HG03025 (cell line): Measurements from ENCODE around the gene NCOA1.
"Not testable (repeated sequence)": the region's sequence is repeated elsewhere in the genome, so short reads cannot be mapped to it uniquely, and the experiment has no call there.

Source experiments
- ATAC-seq: cut with Tn5 transposase; IDR thresholded peaks from one replicate; pipeline ENCODE4 v1.9.1; 2021; ENCODE audit warnings: mild to moderate bottlenecking, moderate library complexity; ENCODE audit not compliant: unreplicated experiment, low FRiP score

NCOA1 gene

DNA sequence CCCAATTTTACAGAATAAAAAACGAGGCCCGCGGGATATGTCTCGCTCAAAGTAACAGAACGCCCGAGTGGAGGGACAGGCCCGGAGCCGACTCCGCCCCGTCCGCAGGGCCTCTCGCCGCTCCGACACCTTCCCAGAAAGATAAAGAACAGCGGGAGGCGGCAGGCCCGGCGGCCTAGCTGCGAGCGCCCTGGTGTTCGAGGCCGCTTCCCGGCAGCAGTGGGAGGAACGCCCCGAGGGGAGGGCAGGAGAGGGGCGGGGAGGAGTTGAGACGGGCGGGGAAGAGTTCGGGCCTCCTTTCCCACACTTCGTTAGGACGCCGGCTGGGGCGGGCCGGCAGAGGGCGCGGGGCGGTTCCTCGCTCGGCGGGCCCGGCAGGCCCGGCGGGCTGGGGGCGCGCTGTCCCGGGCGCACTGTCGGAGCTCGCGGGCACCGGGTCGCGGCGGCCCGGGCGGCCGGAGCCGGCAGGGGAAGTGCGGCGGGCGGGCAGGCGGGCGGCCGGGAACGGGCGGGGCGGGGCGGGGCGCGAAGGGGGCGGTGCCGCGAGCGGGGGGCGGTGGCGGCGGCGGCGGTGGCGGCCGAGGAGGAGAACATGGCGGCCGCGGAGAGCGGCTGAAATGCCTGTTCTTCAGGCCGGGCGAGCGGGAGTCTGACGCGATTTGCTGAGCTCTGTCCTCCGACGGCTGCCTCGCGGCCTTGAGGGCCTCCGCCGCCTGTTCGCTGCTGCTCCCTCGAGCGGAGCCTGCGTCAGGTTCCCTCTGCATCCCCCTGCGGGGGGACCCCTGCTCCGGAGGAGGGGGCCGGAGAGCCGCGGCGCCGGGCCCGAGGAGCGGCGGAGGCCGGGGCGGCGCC, at the start of gene NCOA1:
Gene NCOA1 (plus strand): TSS at position 565 of the 852 bp plus-strand sequence. CDS start 167,424 bp downstream, outside the sequence.
- peak; percentile 68 for ATAC-seq

DNA sequence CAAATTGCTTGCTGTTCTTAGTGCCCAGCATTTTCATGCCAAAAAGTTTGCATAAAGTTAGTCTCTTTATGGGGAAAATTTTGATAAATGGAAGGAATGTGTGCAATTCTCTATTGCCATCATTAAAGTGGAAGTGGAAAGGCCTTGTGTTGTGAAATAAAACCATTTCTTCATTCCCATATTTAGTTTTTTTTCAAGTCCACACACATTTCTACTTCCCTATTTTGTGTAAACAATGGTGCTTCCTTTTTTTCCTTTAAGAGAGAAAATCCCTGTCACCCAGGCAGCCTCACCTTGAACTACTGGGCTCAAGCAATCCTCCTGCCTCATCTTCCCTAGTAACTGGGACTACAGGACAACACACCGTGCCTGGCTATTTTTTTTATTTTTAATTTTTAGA, 42.3 kb upstream of the NCOA1 start:
- ATAC-seq = no peak

- no peak for ATAC-seq
Measured at GRCh38 chr2:24449344-24449743, 41.7 kb upstream of the NCOA1 start.

DNA sequence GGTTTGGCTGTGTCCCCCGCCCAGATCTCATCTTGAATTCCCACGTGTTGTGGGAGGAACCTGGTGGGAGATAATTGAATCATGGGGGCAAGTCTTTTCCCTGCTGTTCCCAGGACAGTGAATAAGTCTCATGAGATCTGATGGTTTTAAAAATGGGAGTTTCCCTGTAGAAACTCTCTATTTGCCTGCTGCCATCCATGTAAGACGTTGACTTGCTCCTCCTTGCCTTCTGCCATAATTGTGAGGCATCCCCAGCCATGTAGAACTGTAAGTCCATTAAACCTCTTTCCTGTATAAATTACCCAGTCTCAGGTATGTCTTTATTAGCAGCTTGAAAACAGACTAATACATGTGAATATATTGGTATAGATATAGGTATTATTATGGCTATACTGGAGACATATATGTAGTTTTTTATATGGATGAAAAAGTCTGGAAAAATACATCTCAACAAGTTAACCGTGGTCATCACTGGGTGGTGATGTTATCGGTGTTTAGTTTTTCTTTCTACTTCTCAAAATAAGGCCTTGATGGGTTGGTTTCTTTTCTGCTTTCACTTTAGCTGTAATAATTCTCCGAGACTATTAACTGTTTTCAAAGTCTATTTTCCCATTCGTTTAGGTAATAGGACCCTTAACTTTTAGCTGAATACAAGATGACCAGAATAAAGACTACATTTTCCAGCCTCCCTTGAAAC, 39.1 kb upstream of the NCOA1 start:
- no peak for ATAC-seq

DNA sequence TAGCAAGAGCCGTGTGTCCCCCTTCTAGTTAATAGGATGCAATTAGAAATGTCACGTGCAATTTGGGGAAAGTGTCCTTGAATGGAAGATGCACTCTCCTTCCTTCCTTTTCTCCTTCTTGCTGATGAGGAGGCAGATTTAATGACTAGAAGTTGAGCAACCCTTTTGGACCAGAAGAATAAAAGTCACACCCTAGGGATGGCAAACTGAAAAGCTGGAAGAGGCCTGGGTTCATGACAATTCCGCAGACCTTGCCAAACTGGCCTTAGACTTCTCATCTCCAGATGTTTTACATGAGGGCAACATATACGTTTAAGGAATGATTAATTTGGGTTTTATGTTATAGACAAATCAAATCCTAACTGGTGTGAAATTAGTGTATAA, 38.6 kb upstream of the NCOA1 start:
- ATAC-seq = no peak

DNA sequence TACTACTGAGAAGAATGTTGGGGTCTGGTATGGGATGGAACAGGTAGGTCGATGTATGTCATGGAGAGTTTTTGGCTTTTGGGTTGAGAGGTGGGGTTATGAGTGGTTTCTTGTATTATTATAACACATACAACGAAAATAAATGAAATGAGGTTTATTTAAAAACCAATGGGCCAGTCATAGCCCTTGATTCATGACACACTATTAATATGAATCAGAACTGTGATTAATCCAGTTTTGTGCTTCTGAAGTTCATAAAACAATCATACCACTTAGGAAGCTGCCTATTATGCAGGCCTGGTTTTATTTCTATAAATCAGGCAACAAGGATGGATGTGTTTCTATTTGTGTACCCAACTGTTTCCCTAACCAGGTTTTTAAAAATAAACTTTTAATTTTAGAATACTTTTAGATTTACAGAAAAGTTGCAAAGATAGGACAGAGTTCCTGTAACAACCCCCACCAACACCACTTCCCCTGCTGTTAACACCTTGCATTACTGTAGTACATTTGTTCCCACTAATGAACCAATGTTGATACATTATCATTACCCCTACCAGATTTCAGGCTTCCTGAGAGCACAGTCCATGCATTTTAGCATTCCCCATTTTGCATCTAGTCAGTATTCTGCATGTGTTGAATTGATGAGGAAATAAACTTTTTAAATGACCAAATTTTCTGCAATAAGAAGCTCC, 37.5 kb upstream of the NCOA1 start:
- ATAC-seq = no peak

DNA sequence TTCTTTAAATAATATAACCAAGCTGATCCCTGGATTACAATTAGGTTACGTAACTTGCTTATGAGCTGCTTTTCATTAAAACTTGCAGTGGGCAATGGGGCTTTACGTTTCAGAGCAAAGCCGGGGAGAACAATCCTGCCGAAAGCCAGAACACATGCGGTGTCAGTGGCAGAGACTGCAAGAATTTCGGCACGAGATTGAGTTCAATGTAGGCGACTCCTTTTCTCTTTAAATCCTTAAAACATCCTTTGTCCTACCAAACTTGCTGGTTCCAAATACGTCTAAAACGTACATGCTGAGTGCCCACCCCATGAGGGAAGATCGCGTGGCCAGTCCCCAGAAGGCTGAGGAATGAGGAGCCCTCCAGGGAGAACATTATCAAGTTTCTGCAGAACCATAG, 36.8 kb upstream of the NCOA1 start:
- no peak for ATAC-seq

GRCh38 chr2:24456599-24457556, 34.2 kb upstream of the NCOA1 start:
- no peak for ATAC-seq

- ATAC-seq = no peak
Measured at GRCh38 chr2:24457696-24458386, 33.2 kb upstream of the NCOA1 start.

GRCh38 chr2:24459224-24460161, 31.6 kb upstream of the NCOA1 start:
- no peak for ATAC-seq

DNA sequence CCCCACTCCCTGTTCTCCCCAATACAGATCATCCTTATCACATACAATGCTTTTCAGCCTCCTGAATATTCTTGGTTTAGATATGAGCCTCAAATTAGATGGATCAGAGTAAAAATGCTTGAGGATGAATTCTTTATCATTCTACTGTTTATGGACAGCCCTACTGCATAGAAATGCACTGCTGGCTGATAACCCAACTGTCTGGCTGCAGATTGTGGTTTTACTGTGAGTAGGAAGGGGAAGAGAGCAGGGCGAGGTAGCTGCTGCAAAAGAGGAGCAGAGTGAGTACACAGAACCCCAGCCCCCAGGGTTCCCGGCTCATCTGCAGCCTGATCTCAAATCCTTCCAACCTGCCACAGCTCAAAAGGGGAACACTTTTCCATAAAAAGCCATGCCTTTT, 29.4 kb upstream of the NCOA1 start:
- no peak for ATAC-seq

GRCh38 chr2:24463271-24463670, 27.8 kb upstream of the NCOA1 start:
- no peak for ATAC-seq

GRCh38 chr2:24466871-24467870, 23.9 kb upstream of the NCOA1 start:
- no peak for ATAC-seq

- not testable (repeated sequence) for ATAC-seq
Measured at GRCh38 chr2:24468453-24468852, 22.6 kb upstream of the NCOA1 start.

- no peak for ATAC-seq
Measured at GRCh38 chr2:24469148-24469650, 21.9 kb upstream of the NCOA1 start.

DNA sequence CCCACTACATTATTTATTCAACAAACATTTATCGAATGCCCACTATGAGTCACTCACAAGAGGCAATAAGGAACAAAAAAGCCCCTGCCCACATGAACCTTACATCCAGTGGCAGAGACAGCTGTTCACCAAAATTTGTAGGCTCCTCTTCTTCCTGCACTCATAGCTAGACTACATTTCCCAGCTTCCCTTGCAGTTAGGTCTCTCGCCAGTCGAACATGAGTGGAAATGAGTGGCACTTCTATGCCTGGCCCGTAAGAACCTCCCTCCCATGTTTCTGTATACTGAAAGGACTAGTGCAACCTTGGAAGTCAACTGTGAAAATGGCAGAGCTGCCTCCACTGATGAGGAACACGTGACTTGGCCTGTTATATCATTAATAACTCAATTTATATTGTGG, 19.4 kb upstream of the NCOA1 start:
- ATAC-seq = no peak

DNA sequence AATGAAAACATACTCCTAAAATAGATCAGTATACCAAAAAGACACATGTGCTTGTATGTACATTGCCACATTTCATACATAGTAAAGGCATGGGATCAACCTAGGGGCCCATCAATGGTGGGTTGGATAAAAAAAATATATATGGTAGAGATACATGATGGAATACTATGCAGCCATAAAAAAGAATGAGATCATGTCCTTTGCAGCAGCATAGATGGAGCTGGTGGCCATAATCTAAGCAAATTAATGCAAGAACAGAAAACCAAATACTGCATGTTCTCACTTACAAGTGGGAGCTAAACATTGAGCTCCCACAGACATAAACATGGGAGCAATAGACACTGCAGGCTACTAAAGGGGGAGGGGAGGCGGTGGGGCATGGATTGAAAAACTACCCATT, 18.6 kb upstream of the NCOA1 start:
- ATAC-seq = no peak
